Measurements from ENCODE around the gene PLCB1. TPM values are rescaled to one million over a fixed set of nuclear protein-coding genes. Genes with fewer than 3 reads are reported as not detected.

PLCB1 gene
- total RNA-seq, 1 experiment from 2014 or later: 6.8 TPM

- H3K4me1 ChIP-seq (ENCODE audit: insufficient read depth, low read length, poor library complexity, severe bottlenecking): no peaks in the 10 kb centered on the region
- H3K4me3 ChIP-seq (ENCODE audit: low read depth, low read length, poor library complexity, severe bottlenecking): no peak overlapping the region
- ChIA-PET CTCF (no interaction called here), POLR2A (ENCODE audit: low non-redundant PET) (no interaction called here)
- no peaks in the 10 kb centered on the region for H3K36me3 ChIP-seq (ENCODE audit: insufficient read depth, low read length, poor library complexity, severe bottlenecking)
- H3K9me3 ChIP-seq (ENCODE audit: low read depth, low read length, poor library complexity, severe bottlenecking): no peaks in the 10 kb centered on the region
- H3K27me3 ChIP-seq (replicated peaks; ENCODE audit: insufficient read depth, low read depth, low read length, poor library complexity): no peaks in the 10 kb centered on the region
- DNase-seq (ENCODE audit: low spot score): no peak
- TF ChIP-seq CTCF (conservative IDR thresholded peaks at IDR 0.05; ENCODE audit: low read depth, low read length) (no peak), EZH2 (IDR thresholded peaks at IDR 0.05; ENCODE audit: borderline replicate concordance, low read depth, low read length, poor library complexity, severe bottlenecking) (no peak)
- intact Hi-C loops (cut with micrococcal nuclease; ENCODE audit: unreplicated experiment): no loop called here
- no peak overlapping the region for H3K27ac ChIP-seq (ENCODE audit: low read depth, low read length, poor library complexity, severe bottlenecking)
- no TSS peak for BruUV-seq (replicated peaks)
Measured at GRCh38 chr20:8557711-8558110, 425.6 kb downstream of the PLCB1 start.

- Histone ChIP-seq H3K4me3 (ENCODE audit: low read depth, low read length, poor library complexity, severe bottlenecking) (no peak overlapping the region), H3K36me3 (ENCODE audit: insufficient read depth, low read length, poor library complexity, severe bottlenecking) (no peaks in the 10 kb centered on the region), H3K27me3 (replicated peaks; ENCODE audit: insufficient read depth, low read depth, low read length, poor library complexity) (no peaks in the 10 kb centered on the region), H3K27ac (ENCODE audit: low read depth, low read length, poor library complexity, severe bottlenecking) (no peak overlapping the region), H3K4me1 (ENCODE audit: insufficient read depth, low read length, poor library complexity, severe bottlenecking) (no peaks in the 10 kb centered on the region), H3K9me3 (ENCODE audit: low read depth, low read length, poor library complexity, severe bottlenecking) (no peaks in the 10 kb centered on the region)
- BruUV-seq (replicated peaks): no TSS peak
- ChIA-PET CTCF (no interaction called here), POLR2A (ENCODE audit: low non-redundant PET) (no interaction called here)
- TF ChIP-seq CTCF (conservative IDR thresholded peaks at IDR 0.05; ENCODE audit: low read depth, low read length): no peak
- TF ChIP-seq EZH2 (IDR thresholded peaks at IDR 0.05; ENCODE audit: borderline replicate concordance, low read depth, low read length, poor library complexity, severe bottlenecking): no peak
- DNase-seq (ENCODE audit: low spot score): no peak
- intact Hi-C loops (cut with micrococcal nuclease; ENCODE audit: unreplicated experiment): no loop called here
Measured at GRCh38 chr20:8562356-8562755, 430.3 kb downstream of the PLCB1 start.

GRCh38 chr20:8568075-8568474, 436.0 kb downstream of the PLCB1 start:
- intact Hi-C loops (cut with micrococcal nuclease; ENCODE audit: unreplicated experiment): no loop called here
- Histone ChIP-seq H3K4me1 (ENCODE audit: insufficient read depth, low read length, poor library complexity, severe bottlenecking) (no peaks in the 10 kb centered on the region), H3K36me3 (ENCODE audit: insufficient read depth, low read length, poor library complexity, severe bottlenecking) (no peaks in the 10 kb centered on the region), H3K9me3 (ENCODE audit: low read depth, low read length, poor library complexity, severe bottlenecking) (no peaks in the 10 kb centered on the region), H3K27ac (ENCODE audit: low read depth, low read length, poor library complexity, severe bottlenecking) (no peak overlapping the region), H3K4me3 (ENCODE audit: low read depth, low read length, poor library complexity, severe bottlenecking) (no peak overlapping the region), H3K27me3 (replicated peaks; ENCODE audit: insufficient read depth, low read depth, low read length, poor library complexity) (no peaks in the 10 kb centered on the region)
- ChIA-PET CTCF (no interaction called here), POLR2A (ENCODE audit: low non-redundant PET) (no interaction called here)
- peak; percentile 11 for DNase-seq (ENCODE audit: low spot score)
- TF ChIP-seq CTCF (conservative IDR thresholded peaks at IDR 0.05; ENCODE audit: low read depth, low read length): no peak
- TF ChIP-seq EZH2 (IDR thresholded peaks at IDR 0.05; ENCODE audit: borderline replicate concordance, low read depth, low read length, poor library complexity, severe bottlenecking): no peak
- BruUV-seq (replicated peaks): no TSS peak
